Measurements from ENCODE around the gene SPTB. TPM values are rescaled to one million over a fixed set of nuclear protein-coding genes. Genes with fewer than 3 reads are reported as not detected.
A peak's percentile ranks its signal among the peaks of the same experiment; 100 is the strongest.
"Not testable (repeated sequence)": the region's sequence is repeated elsewhere in the genome, so short reads cannot be mapped to it uniquely, and the experiment has no call there.

Gene SPTB
- total and polyA plus RNA-seq, 2 experiments from 2014 or later, result 1.1 to 1.7 TPM

GRCh38 chr14:64806862-64807495 lies 72.7 kb downstream of the SPTB start:
- no peak for DNase-seq (ENCODE audit: low spot score)
- peak overlapping the region; percentile 91 for H3K27ac ChIP-seq
- WGBS (ENCODE audit: low lambda C conversion rate, missing lambda C conversion rate), result 77% methylated on average over 6 of the region's 6 CpGs
- TF ChIP-seq EZH2phosphoT487 (IDR thresholded peaks at IDR 0.05; ENCODE audit: low read depth, severe bottlenecking, unreplicated experiment), result no peak
- TF ChIP-seq EZH2 (IDR thresholded peaks at IDR 0.05; ENCODE audit: borderline replicate concordance), result no peak
- no peak for TF ChIP-seq CTCF (IDR thresholded peaks at IDR 0.05; ENCODE audit: poor library complexity)
- peaks cover 11% of the 10 kb centered on the region for H3K4me1 ChIP-seq (ENCODE audit: insufficient read depth)
- no peaks in the 10 kb centered on the region for H3K36me3 ChIP-seq (replicated peaks; ENCODE audit: insufficient read depth, low read depth)
- no peaks in the 10 kb centered on the region for H3K9me3 ChIP-seq (ENCODE audit: low read depth)
- H3K9me2 ChIP-seq (replicated peaks; ENCODE audit: insufficient read depth), result no peaks in the 10 kb centered on the region
- no peak overlapping the region for H3K4me3 ChIP-seq
- H2AFZ ChIP-seq, result no peak overlapping the region
- no peak overlapping the region for H3K4me2 ChIP-seq
- no peaks in the 10 kb centered on the region for H3K79me2 ChIP-seq
- no peaks in the 10 kb centered on the region for H4K20me1 ChIP-seq (ENCODE audit: insufficient read depth, poor library complexity, severe bottlenecking)
- H3K27me3 ChIP-seq, result no peaks in the 10 kb centered on the region

- H3K9me3 ChIP-seq (ENCODE audit: low read depth), result no peaks in the 10 kb centered on the region
- DNase-seq (ENCODE audit: low spot score), result peak; percentile 65
- 68% methylated on average over 9 of the region's 9 CpGs for WGBS (ENCODE audit: low lambda C conversion rate, missing lambda C conversion rate)
- H3K4me2 ChIP-seq, result no peak overlapping the region
- H3K4me3 ChIP-seq, result no peak overlapping the region
- H3K27me3 ChIP-seq, result no peaks in the 10 kb centered on the region
- peaks cover 11% of the 10 kb centered on the region for H3K4me1 ChIP-seq (ENCODE audit: insufficient read depth)
- H3K9me2 ChIP-seq (replicated peaks; ENCODE audit: insufficient read depth), result no peaks in the 10 kb centered on the region
- peak overlapping the region; percentile 92 for H3K27ac ChIP-seq
- no peaks in the 10 kb centered on the region for H3K36me3 ChIP-seq (replicated peaks; ENCODE audit: insufficient read depth, low read depth)
- H2AFZ ChIP-seq, result no peak overlapping the region
- TF ChIP-seq CTCF (IDR thresholded peaks at IDR 0.05; ENCODE audit: poor library complexity) (no peak), EZH2 (IDR thresholded peaks at IDR 0.05; ENCODE audit: borderline replicate concordance) (no peak), EZH2phosphoT487 (IDR thresholded peaks at IDR 0.05; ENCODE audit: low read depth, severe bottlenecking, unreplicated experiment) (no peak)
- H4K20me1 ChIP-seq (ENCODE audit: insufficient read depth, poor library complexity, severe bottlenecking), result no peaks in the 10 kb centered on the region
- no peaks in the 10 kb centered on the region for H3K79me2 ChIP-seq
Observed at GRCh38 chr14:64806202-64806861, 73.4 kb downstream of the SPTB start.

- not testable (repeated sequence) for H2AFZ ChIP-seq; DNase-seq (ENCODE audit: low spot score); H4K20me1 ChIP-seq (ENCODE audit: insufficient read depth, poor library complexity, severe bottlenecking); H3K4me2 ChIP-seq; H3K9me3 ChIP-seq (ENCODE audit: low read depth); H3K27me3 ChIP-seq; H3K4me3 ChIP-seq; H3K36me3 ChIP-seq (replicated peaks; ENCODE audit: insufficient read depth, low read depth); H3K79me2 ChIP-seq; H3K9me2 ChIP-seq (replicated peaks; ENCODE audit: insufficient read depth)
- WGBS (ENCODE audit: low lambda C conversion rate, missing lambda C conversion rate), result 89% methylated on average over 3 of the region's 3 CpGs
- peaks cover 11% of the 10 kb centered on the region for H3K4me1 ChIP-seq (ENCODE audit: insufficient read depth)
- H3K27ac ChIP-seq, result peak overlapping the region; percentile 92
Observed at GRCh38 chr14:64805646-64806045, 74.1 kb downstream of the SPTB start.

GRCh38 chr14:64804754-64805260 lies 74.9 kb downstream of the SPTB start:
- no peaks in the 10 kb centered on the region for H3K79me2 ChIP-seq
- H3K27ac ChIP-seq, result no peak overlapping the region
- no peaks in the 10 kb centered on the region for H3K9me3 ChIP-seq (ENCODE audit: low read depth)
- no peak overlapping the region for H3K4me3 ChIP-seq
- no peak for DNase-seq (ENCODE audit: low spot score)
- H2AFZ ChIP-seq, result no peak overlapping the region
- H3K4me2 ChIP-seq, result no peak overlapping the region
- WGBS (ENCODE audit: low lambda C conversion rate, missing lambda C conversion rate), result 97% methylated on average over 12 of the region's 12 CpGs
- H4K20me1 ChIP-seq (ENCODE audit: insufficient read depth, poor library complexity, severe bottlenecking), result no peaks in the 10 kb centered on the region
- peaks cover 11% of the 10 kb centered on the region for H3K4me1 ChIP-seq (ENCODE audit: insufficient read depth)
- no peaks in the 10 kb centered on the region for H3K9me2 ChIP-seq (replicated peaks; ENCODE audit: insufficient read depth)
- H3K27me3 ChIP-seq, result no peaks in the 10 kb centered on the region
- TF ChIP-seq EZH2 (IDR thresholded peaks at IDR 0.05; ENCODE audit: borderline replicate concordance), result no peak
- no peak for TF ChIP-seq EZH2phosphoT487 (IDR thresholded peaks at IDR 0.05; ENCODE audit: low read depth, severe bottlenecking, unreplicated experiment)
- TF ChIP-seq CTCF (IDR thresholded peaks at IDR 0.05; ENCODE audit: poor library complexity), result no peak
- H3K36me3 ChIP-seq (replicated peaks; ENCODE audit: insufficient read depth, low read depth), result no peaks in the 10 kb centered on the region

Data from hepatocyte (in vitro differentiated cells).